Neural cell (in vitro differentiated cells): Measurements from ENCODE around the gene GALNT13. TPM values are rescaled to one million over a fixed set of nuclear protein-coding genes. Genes with fewer than 3 reads are reported as not detected.

Experiments used
- H2AFZ ChIP-seq: fragments of 200-600, 300-800 bp; sonication (generic), shearing (Covaris generic); 2 replicates; pipeline ENCODE4 v1.6.0; 2014; ENCODE audit warnings: low read depth, mild to moderate bottlenecking, antibody characterized with exemption, low read length, moderate library complexity
- H3F3A ChIP-seq: fragments of 200-600 bp; shearing (Covaris generic); 2 replicates; pipeline ENCODE4 v1.6.1; 2016; ENCODE audit warnings: mild to moderate bottlenecking, moderate library complexity, mixed read lengths, antibody characterized with exemption, low read length; ENCODE audit not compliant: insufficient read depth, poor library complexity, severe bottlenecking
- H3K27ac ChIP-seq: fragments of 200-600, 300-800 bp; sonication (generic), shearing (Covaris generic); 2 replicates; pipeline ENCODE4 v1.5.1; 2014; ENCODE audit warnings: mild to moderate bottlenecking, low read length, moderate library complexity
- H3K27me3 ChIP-seq: fragments of 300-800, 200-600 bp; sonication (generic), shearing (Covaris generic); 2 replicates; pipeline ENCODE4 v1.6.0; 2014; ENCODE audit warnings: mild to moderate bottlenecking, low read depth, low read length, moderate library complexity; ENCODE audit not compliant: insufficient read depth
- H3K36me3 ChIP-seq: fragments of 300-800, 200-600 bp; sonication (generic), shearing (Covaris generic); 2 replicates; pipeline ENCODE4 v1.5.1; 2014; ENCODE audit warnings: mild to moderate bottlenecking, antibody characterized with exemption, low read length, moderate library complexity; ENCODE audit not compliant: insufficient read depth
- H3K4me2 ChIP-seq: fragments of 300-800, 200-600 bp; sonication (generic), shearing (Covaris generic); 2 replicates; pipeline ENCODE4 v1.6.0; 2014; ENCODE audit warnings: mild to moderate bottlenecking, low read length
- H3K4me3 ChIP-seq: fragments of 300-800, 200-600 bp; sonication (generic), shearing (Covaris generic); 2 replicates; pipeline ENCODE4 v1.5.1; 2014; ENCODE audit warnings: mild to moderate bottlenecking, low read length, moderate library complexity
- H3K79me2 ChIP-seq: fragments of 200-600 bp; shearing (Covaris generic); replicated peaks from 2 replicates; pipeline ENCODE4 v1.6.0; 2014; ENCODE audit warnings: mild to moderate bottlenecking, low read length, moderate library complexity; ENCODE audit not compliant: insufficient read depth
- H3K9ac ChIP-seq: fragments of 300-800, 200-600 bp; sonication (generic), shearing (Covaris generic); 2 replicates; pipeline ENCODE4 v1.6.1; 2016; ENCODE audit warnings: mild to moderate bottlenecking, low read length, mixed read lengths
- H3K9me2 ChIP-seq: fragments of 200-600 bp; shearing (Covaris generic); 2 replicates; pipeline ENCODE4 v1.6.1; 2016; ENCODE audit warnings: mild to moderate bottlenecking, low read length, mixed read lengths; ENCODE audit not compliant: insufficient read depth
- H3K9me3 ChIP-seq: fragments of 200-600, 300-800 bp; sonication (generic), shearing (Covaris generic); 2 replicates; pipeline ENCODE4 v1.6.1; 2016; ENCODE audit warnings: mild to moderate bottlenecking, mixed run types, low read length, moderate library complexity, mixed read lengths
- H4K20me1 ChIP-seq: fragments of 200-600 bp; shearing (Covaris generic); 2 replicates; pipeline ENCODE4 v1.6.1; 2016; ENCODE audit warnings: mild to moderate bottlenecking, mixed run types; ENCODE audit not compliant: insufficient read depth
- EP300 ChIP-seq: fragments of 450-650 bp; conservative IDR thresholded peaks from 2 replicates; pipeline ENCODE4 v1.6.1; 2014; ENCODE audit warnings: antibody characterized with exemption, mild to moderate bottlenecking, moderate library complexity; ENCODE audit not compliant: poor library complexity, severe bottlenecking
- EZH2 ChIP-seq: fragments of 200-600, 300-800 bp; shearing (Covaris generic), sonication (generic); IDR thresholded peaks from 2 replicates; pipeline ENCODE4 v1.6.1; 2014; ENCODE audit warnings: antibody characterized with exemption, low read length, borderline replicate concordance, mild to moderate bottlenecking; ENCODE audit not compliant: insufficient read depth, poor library complexity, severe bottlenecking
- MXI1 ChIP-seq: fragments of 450-650 bp; conservative IDR thresholded peaks from 2 replicates; pipeline ENCODE4 v1.6.1; 2014; ENCODE audit warnings: antibody characterized with exemption, mild to moderate bottlenecking; ENCODE audit not compliant: poor library complexity, severe bottlenecking
- POLR2AphosphoS5 ChIP-seq: IDR thresholded peaks from 2 replicates; pipeline ENCODE4 v1.6.1; 2012
- RAD21 ChIP-seq: fragments of 450-650 bp; conservative IDR thresholded peaks from 2 replicates; pipeline ENCODE4 v1.6.1; 2014; ENCODE audit warnings: antibody characterized with exemption, mild to moderate bottlenecking, moderate library complexity
- SMC3 ChIP-seq: fragments of 450-650 bp; conservative IDR thresholded peaks from 2 replicates; pipeline ENCODE4 v1.6.1; 2014; ENCODE audit warnings: antibody characterized with exemption, mild to moderate bottlenecking, moderate library complexity; ENCODE audit not compliant: poor library complexity
- TAF1 ChIP-seq: IDR thresholded peaks from 2 replicates; pipeline ENCODE4 v1.6.1; 2012; ENCODE audit warnings: low read depth
- polyA plus RNA-seq: library from polyadenylated mRNA; depleted of rRNA; stranded (reverse); fragments of >200 nt; gene quantifications from 2 replicates; pipeline ENCODE4 v1.2.3, GENCODE V29; 2014
- TF ChIP-seq, protein P1 (sequence below): fragments of 450-650 bp; IDR thresholded peaks from 2 replicates; pipeline ENCODE4 v1.5.1; 2014; ENCODE audit warnings: antibody characterized with exemption, mild to moderate bottlenecking, moderate library complexity; ENCODE audit not compliant: poor library complexity, severe bottlenecking
- TF ChIP-seq, protein P2 (sequence below): IDR thresholded peaks from 2 replicates; pipeline ENCODE4 v1.6.1; 2012; ENCODE audit warnings: borderline replicate concordance

The GALNT13 gene
- polyA plus RNA-seq, 1 donor from 2014 or later, result 12.4 TPM

DNA sequence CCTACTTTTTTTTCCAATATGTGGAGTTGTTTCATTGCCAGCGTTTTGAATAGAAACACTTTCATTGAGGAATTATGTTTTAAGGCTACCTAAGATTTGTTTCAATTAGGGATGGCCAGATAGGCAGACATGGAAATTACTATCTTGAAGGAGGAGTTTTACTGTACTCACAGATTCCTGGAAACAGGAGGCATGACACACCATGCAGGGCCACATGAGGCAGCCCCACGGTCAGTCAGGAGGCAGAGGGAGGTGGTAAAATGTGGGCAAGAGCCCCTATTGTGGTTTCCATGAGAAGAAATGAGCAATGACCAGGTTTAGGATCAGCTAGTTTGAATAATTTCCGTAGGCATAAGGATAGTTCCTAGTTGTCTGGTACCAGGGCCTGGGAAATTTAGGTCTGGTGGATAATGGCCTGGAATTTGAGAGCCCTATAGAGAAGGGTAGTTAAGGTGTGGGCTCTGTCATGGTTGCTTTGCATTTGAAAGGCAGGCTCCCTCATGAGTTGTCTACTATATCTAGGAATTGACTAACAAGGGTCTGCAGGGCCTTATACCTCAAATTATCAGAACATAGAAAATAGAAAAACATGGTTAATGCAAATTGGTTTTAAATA, 466.7 kb downstream of the GALNT13 start:
- TF ChIP-seq EP300, result no peak
- Histone ChIP-seq H3K27me3 (no peaks in the 10 kb centered on the region), H3K36me3 (no peaks in the 10 kb centered on the region), H3K9ac (no peak overlapping the region), H2AFZ (no peak overlapping the region), H4K20me1 (no peaks in the 10 kb centered on the region), H3F3A (no peaks in the 10 kb centered on the region), H3K9me2 (no peaks in the 10 kb centered on the region), H3K4me2 (no peak overlapping the region), H3K4me3 (no peak overlapping the region), H3K27ac (no peak overlapping the region), H3K9me3 (no peaks in the 10 kb centered on the region), H3K79me2 (no peaks in the 10 kb centered on the region)

DNA sequence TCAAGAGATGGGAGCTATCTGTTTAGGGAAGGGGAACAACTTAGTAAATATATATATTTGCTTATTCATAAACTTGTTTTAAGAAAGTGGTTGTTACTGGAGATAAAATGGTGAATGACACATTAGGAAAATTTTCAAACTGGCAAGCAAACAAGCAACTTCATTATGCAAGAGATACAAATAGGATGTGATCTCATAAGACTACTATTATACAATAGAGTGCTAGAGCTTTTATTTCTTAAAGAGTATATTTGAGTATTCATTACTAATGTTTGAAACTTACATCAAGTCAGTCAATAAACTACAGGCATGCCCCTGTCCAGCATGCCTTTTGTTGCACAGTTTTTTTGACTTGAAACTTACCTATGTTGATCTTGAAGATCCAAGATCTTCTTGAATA, 471.6 kb downstream of the GALNT13 start:
- Histone ChIP-seq H3K9ac (no peak overlapping the region), H3K36me3 (no peaks in the 10 kb centered on the region), H3K9me2 (no peaks in the 10 kb centered on the region), H3K27ac (no peak overlapping the region), H4K20me1 (no peaks in the 10 kb centered on the region), H3K79me2 (no peaks in the 10 kb centered on the region), H3K27me3 (no peaks in the 10 kb centered on the region), H2AFZ (no peak overlapping the region), H3F3A (no peaks in the 10 kb centered on the region), H3K4me2 (no peak overlapping the region), H3K9me3 (no peaks in the 10 kb centered on the region), H3K4me3 (no peak overlapping the region)
- TF ChIP-seq EP300 (no peak), SMC3 (no peak), EZH2 (no peak), TAF1 (no peak), RAD21 (no peak), POLR2AphosphoS5 (no peak), MXI1 (no peak)
- TF ChIP-seq, protein P1, sequence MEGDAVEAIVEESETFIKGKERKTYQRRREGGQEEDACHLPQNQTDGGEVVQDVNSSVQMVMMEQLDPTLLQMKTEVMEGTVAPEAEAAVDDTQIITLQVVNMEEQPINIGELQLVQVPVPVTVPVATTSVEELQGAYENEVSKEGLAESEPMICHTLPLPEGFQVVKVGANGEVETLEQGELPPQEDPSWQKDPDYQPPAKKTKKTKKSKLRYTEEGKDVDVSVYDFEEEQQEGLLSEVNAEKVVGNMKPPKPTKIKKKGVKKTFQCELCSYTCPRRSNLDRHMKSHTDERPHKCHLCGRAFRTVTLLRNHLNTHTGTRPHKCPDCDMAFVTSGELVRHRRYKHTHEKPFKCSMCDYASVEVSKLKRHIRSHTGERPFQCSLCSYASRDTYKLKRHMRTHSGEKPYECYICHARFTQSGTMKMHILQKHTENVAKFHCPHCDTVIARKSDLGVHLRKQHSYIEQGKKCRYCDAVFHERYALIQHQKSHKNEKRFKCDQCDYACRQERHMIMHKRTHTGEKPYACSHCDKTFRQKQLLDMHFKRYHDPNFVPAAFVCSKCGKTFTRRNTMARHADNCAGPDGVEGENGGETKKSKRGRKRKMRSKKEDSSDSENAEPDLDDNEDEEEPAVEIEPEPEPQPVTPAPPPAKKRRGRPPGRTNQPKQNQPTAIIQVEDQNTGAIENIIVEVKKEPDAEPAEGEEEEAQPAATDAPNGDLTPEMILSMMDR, result no peak
- TF ChIP-seq, protein P2, sequence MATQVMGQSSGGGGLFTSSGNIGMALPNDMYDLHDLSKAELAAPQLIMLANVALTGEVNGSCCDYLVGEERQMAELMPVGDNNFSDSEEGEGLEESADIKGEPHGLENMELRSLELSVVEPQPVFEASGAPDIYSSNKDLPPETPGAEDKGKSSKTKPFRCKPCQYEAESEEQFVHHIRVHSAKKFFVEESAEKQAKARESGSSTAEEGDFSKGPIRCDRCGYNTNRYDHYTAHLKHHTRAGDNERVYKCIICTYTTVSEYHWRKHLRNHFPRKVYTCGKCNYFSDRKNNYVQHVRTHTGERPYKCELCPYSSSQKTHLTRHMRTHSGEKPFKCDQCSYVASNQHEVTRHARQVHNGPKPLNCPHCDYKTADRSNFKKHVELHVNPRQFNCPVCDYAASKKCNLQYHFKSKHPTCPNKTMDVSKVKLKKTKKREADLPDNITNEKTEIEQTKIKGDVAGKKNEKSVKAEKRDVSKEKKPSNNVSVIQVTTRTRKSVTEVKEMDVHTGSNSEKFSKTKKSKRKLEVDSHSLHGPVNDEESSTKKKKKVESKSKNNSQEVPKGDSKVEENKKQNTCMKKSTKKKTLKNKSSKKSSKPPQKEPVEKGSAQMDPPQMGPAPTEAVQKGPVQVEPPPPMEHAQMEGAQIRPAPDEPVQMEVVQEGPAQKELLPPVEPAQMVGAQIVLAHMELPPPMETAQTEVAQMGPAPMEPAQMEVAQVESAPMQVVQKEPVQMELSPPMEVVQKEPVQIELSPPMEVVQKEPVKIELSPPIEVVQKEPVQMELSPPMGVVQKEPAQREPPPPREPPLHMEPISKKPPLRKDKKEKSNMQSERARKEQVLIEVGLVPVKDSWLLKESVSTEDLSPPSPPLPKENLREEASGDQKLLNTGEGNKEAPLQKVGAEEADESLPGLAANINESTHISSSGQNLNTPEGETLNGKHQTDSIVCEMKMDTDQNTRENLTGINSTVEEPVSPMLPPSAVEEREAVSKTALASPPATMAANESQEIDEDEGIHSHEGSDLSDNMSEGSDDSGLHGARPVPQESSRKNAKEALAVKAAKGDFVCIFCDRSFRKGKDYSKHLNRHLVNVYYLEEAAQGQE, result no peak
